HG03095 (cell line): ENCODE measurements around the gene PCDHGB4.
A peak's percentile ranks its signal among the peaks of the same experiment; 100 is the strongest.
"Not testable (repeated sequence)": the region's sequence is repeated elsewhere in the genome, so short reads cannot be mapped to it uniquely, and the experiment has no call there.

Source experiments
- ATAC-seq: cut with Tn5 transposase; IDR thresholded peaks from one replicate; pipeline ENCODE4 v1.9.1; 2021; ENCODE audit warnings: moderate library complexity; ENCODE audit not compliant: unreplicated experiment

The PCDHGB4 gene

GRCh38 chr5:141422742-141423291 lies 35.3 kb downstream of the PCDHGB4 start:
- no peak for ATAC-seq

- ATAC-seq, result no peak
These were observed 40.4 kb downstream of the PCDHGB4 start for GRCh38 chr5:141427783-141428426.

GRCh38 chr5:141430332-141431113 lies 43.0 kb downstream of the PCDHGB4 start, which contains the start of gene PCDHGA12:
Gene PCDHGA12 (plus strand): TSS chr5:141430507. CDS start chr5:141430760, 253 bp downstream.
- peak; percentile 85 for ATAC-seq

- ATAC-seq, result no peak
These were observed 43.8 kb downstream of the PCDHGB4 start for GRCh38 chr5:141431286-141431685.

- not testable (repeated sequence) for ATAC-seq
These were observed 44.8 kb downstream of the PCDHGB4 start for GRCh38 chr5:141432308-141432707.

- ATAC-seq, result not testable (repeated sequence)
These were observed 45.2 kb downstream of the PCDHGB4 start for GRCh38 chr5:141432726-141433125.

- ATAC-seq, result no peak
These were observed 46.5 kb downstream of the PCDHGB4 start for GRCh38 chr5:141434006-141434405.

- ATAC-seq, result no peak
These were observed 49.7 kb downstream of the PCDHGB4 start for GRCh38 chr5:141437221-141437620.

- no peak for ATAC-seq
These were observed 52.1 kb downstream of the PCDHGB4 start for GRCh38 chr5:141439411-141440141.
